Left lung (tissue), 10 donors: ENCODE results near the gene RABGAP1L. TPM values are rescaled to one million over a fixed set of nuclear protein-coding genes. Genes with fewer than 3 reads are reported as not detected.

ENCODE experiments used
- ATAC-seq: fragments of 200-7000 bp; cut with Tn5 transposase; one replicate; pipeline ENCODE4 v1.9.1; 2020; ENCODE audit warnings: moderate library complexity
- DNase-seq, 4 donors: peaks; one replicate each; pipeline ENCODE4 v3.0.0-alpha.2; 2013 to 2020
- H3K27ac ChIP-seq, 2 donors: fragments of 200-600 bp; sonication (generic) in 1 of 2; one replicate each; pipeline versions ENCODE4 v1.5.0 to v1.8.0; 2020 to 2021
- H3K27me3 ChIP-seq, 2 donors: fragments of 200-600 bp; sonication (generic) in 1 of 2; one replicate each; pipeline versions ENCODE4 v1.5.0 to v1.8.0; 2020 to 2021
- H3K36me3 ChIP-seq, 2 donors: fragments of 200-600 bp; sonication (generic) in 1 of 2; one replicate each; pipeline versions ENCODE4 v1.5.0 to v1.8.0; 2020 to 2021
- H3K4me1 ChIP-seq, 2 donors: fragments of 200-600 bp; one replicate each; pipeline ENCODE4 v1.8.0; 2021
- H3K4me3 ChIP-seq, 2 donors: fragments of 200-600 bp; sonication (generic) in 1 of 2; one replicate each; pipeline versions ENCODE4 v1.5.0 to v1.8.0; 2020 to 2021; ENCODE audit warnings: mild to moderate bottlenecking in 1 of 2
- H3K9me3 ChIP-seq, 2 donors: fragments of 200-600 bp; sonication (generic) in 1 of 2; one replicate each; pipeline versions ENCODE4 v1.5.0 to v1.8.0; 2020 to 2021
- intact Hi-C, 2 donors: fragments of 100-400 bp; cut with DNase I; formaldehyde crosslinking; loops; one replicate each; pipeline versions ENCODE4 v1.11.2 to v1.14.2; 2022
- polyA plus RNA-seq, 6 donors: library from polyadenylated mRNA; unstranded; fragments of 120-200 nt; gene quantifications; one replicate each; pipeline ENCODE4 v1.2.1, GENCODE V29; 2013; ENCODE audit not compliant: insufficient read length in 6 of 6
- total RNA-seq, 2 donors: library from RNA; stranded (reverse); fragmentation: NEBNext Ultra II Directional; extraction: Animal tissue kit (Norgen Biotek cat#: 25700); gene quantifications; one replicate each; pipeline ENCODE4 v1.2.1, GENCODE V29; 2021
- TF ChIP-seq, protein P1 (sequence below), 2 donors: fragments of 200-600 bp; sonication (generic) in 1 of 2; IDR thresholded peaks; one replicate each; pipeline versions ENCODE4 v1.5.0 to v1.8.0; 2021; ENCODE audit warnings: antibody characterized with exemption in 2 of 2
- donor health status: DM: no; HTN: yes; CAD: no.
- donor health status: DM: no; HTN: no; CAD: no.

RABGAP1L gene
- total and polyA plus RNA-seq, 8 donors: 40.3 to 67.3 (median 51.4) TPM

DNA sequence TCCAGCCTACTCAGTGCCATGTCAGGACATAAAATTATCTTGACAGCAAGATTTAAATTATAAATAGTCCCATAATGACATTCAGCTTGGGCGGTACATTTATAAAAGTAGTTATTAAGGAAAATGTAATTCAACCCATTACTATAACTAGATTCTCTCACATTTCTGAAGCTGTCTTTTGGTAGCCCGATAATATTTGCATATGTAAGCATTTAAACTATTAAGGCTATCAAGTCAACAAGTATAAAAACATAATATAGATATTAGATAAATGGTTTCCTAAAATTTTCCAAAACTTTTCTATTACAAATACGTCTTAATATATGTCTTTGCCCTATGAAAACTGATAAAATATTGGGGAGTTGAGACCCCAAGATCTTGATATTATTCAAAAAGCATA is 266.8 kb downstream of the RABGAP1L start:
- H3K27ac ChIP-seq: no peak overlapping the region
- TF ChIP-seq, protein P1, sequence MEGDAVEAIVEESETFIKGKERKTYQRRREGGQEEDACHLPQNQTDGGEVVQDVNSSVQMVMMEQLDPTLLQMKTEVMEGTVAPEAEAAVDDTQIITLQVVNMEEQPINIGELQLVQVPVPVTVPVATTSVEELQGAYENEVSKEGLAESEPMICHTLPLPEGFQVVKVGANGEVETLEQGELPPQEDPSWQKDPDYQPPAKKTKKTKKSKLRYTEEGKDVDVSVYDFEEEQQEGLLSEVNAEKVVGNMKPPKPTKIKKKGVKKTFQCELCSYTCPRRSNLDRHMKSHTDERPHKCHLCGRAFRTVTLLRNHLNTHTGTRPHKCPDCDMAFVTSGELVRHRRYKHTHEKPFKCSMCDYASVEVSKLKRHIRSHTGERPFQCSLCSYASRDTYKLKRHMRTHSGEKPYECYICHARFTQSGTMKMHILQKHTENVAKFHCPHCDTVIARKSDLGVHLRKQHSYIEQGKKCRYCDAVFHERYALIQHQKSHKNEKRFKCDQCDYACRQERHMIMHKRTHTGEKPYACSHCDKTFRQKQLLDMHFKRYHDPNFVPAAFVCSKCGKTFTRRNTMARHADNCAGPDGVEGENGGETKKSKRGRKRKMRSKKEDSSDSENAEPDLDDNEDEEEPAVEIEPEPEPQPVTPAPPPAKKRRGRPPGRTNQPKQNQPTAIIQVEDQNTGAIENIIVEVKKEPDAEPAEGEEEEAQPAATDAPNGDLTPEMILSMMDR (IDR thresholded peaks at IDR 0.05): no peak
- H3K9me3 ChIP-seq: no peaks in the 10 kb centered on the region
- no peaks in the 10 kb centered on the region for H3K36me3 ChIP-seq
- intact Hi-C loops: no loop called here
- ATAC-seq: no peak
- no peak overlapping the region for H3K4me3 ChIP-seq
- DNase-seq: no peak
- H3K27me3 ChIP-seq: no peaks in the 10 kb centered on the region
- H3K4me1 ChIP-seq: no peaks in the 10 kb centered on the region

DNA sequence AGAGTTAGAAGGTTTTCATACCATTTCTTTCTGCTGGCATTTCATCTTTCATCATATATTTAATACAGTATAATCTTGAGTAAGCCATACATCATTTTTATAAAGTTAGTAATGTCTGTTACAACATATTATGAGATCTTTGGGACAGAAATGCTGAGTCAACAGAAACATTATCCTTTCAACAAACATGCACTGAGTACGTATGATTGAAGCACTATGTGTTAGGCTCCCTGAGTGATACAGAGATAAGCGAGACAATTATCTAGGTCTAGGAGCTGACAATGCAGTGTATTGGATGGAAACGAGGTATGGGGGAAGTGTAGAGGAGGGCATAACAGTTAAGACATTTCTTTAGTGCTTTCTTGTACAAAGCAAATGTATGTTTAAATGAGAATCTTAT is 268.7 kb downstream of the RABGAP1L start:
- Histone ChIP-seq H3K27ac (no peak overlapping the region), H3K4me1 (no peaks in the 10 kb centered on the region), H3K9me3 (no peaks in the 10 kb centered on the region), H3K4me3 (no peak overlapping the region), H3K36me3 (no peaks in the 10 kb centered on the region), H3K27me3 (no peaks in the 10 kb centered on the region)
- no peak for DNase-seq
- intact Hi-C loops: no loop called here
- TF ChIP-seq, protein P1 (IDR thresholded peaks at IDR 0.05): no peak
- ATAC-seq: no peak

DNA sequence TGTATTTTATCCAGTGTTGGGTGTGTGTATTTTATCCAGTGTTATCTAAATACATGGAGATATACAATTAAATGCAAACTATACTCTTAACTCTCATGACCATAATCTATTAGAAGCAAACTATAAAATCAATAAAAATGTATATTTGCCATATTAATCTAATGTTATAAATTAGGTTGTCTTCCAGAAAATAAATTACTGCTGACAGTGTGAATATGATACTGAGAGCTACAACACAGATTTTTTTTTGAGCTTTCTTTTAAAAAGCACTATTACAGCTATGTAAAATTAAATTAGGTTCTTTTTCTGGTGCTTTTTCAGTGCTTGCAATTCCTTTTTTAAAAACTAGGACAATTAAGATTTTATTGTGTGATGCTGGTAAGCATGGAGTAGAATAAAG is 269.4 kb downstream of the RABGAP1L start:
- Histone ChIP-seq H3K4me3 (no peak overlapping the region), H3K27me3 (no peaks in the 10 kb centered on the region), H3K9me3 (no peaks in the 10 kb centered on the region), H3K36me3 (no peaks in the 10 kb centered on the region), H3K27ac (no peak overlapping the region), H3K4me1 (no peaks in the 10 kb centered on the region)
- intact Hi-C loops: no loop called here
- ATAC-seq: no peak
- TF ChIP-seq, protein P1 (IDR thresholded peaks at IDR 0.05): no peak
- DNase-seq: no peak

DNA sequence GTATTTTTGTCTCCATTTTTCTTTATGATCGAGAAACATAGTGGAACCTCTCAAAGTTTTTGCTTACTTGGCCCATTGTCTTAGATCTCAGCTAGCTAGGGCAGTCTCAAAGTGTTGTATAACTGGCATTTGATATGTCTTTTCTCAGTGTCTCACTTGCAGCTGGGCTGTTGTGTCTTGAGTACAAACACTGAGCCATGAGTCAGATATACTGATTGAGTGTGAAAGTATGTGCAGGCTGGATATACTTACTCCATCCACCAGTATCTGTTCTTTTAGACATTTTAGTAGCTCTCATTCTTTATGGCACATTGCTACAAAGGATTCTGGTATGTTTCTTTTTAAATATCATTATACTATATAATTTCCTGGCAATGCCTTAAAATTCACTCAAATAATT is 274.1 kb downstream of the RABGAP1L start:
- Histone ChIP-seq H3K4me1 (no peaks in the 10 kb centered on the region), H3K36me3 (no peaks in the 10 kb centered on the region), H3K27ac (no peak overlapping the region), H3K27me3 (no peaks in the 10 kb centered on the region), H3K4me3 (no peak overlapping the region), H3K9me3 (peaks cover 0 to 4% of the 10 kb centered on the region in 2 donors)
- TF ChIP-seq, protein P1 (IDR thresholded peaks at IDR 0.05): no peak
- no peak for DNase-seq
- intact Hi-C loops: no loop called here
- peak; percentile 53 for ATAC-seq

DNA sequence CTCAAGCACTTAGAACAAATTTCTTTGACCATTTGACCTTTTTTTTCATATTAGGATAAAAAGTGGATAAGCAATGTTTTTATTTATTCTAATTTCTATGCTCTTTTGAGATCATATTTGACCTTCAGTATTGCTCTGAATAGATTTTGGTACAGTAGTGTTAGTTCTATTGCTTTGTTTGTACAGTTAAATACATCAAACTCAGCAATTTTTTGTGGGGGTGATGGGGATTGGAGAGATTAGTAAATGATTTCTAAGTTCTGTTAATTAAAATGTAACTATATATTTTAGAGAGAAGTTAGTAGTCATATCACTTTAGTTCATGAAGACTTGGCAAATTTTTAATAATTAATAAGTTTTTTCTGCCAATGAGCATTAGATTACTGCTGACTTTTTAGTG is 286.0 kb downstream of the RABGAP1L start:
- no peak for ATAC-seq
- TF ChIP-seq, protein P1 (IDR thresholded peaks at IDR 0.05): no peak
- no peak for DNase-seq
- no peak overlapping the region for H3K4me3 ChIP-seq
- intact Hi-C loops: no loop called here
- no peaks in the 10 kb centered on the region for H3K4me1 ChIP-seq
- no peak overlapping the region for H3K27ac ChIP-seq
- peaks cover 0 to 3% of the 10 kb centered on the region in 2 donors for H3K9me3 ChIP-seq
- no peaks in the 10 kb centered on the region for H3K36me3 ChIP-seq
- H3K27me3 ChIP-seq: no peaks in the 10 kb centered on the region
